NCI-H1105 (cell line): ENCODE data around the gene RPLP2.

Experiments used
- DNase-seq: peaks from one replicate; lab custom pipeline; 2025; lab: John Stamatoyannopoulos, UW

Gene RPLP2

DNA sequence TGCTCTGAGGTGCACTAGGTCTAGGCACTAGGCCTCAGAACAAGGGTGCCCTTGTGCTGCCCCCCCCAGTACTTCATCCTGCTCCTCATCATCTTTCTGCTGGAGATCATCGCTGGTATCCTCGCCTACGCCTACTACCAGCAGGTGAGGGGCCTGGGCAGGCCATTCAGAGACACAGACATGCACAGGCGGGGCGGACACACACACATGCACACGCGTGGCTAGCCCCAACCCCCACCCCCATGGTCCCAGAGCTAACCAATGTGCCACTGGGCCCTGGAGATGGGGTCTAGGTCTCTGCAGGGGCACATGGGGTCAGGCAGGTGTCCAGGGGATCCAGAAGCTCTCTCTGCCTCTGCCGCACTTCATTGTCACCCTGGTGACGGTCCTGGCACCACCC is 26.9 kb downstream of the RPLP2 start:
- DNase-seq = no peak

GRCh38 chr11:837189-837989 is 27.6 kb downstream of the RPLP2 start:
- no peak for DNase-seq

- no peak for DNase-seq
These were observed 28.2 kb downstream of the RPLP2 start for GRCh38 chr11:837990-838307.

GRCh38 chr11:838441-839279 is 28.9 kb downstream of the RPLP2 start:
- no peak for DNase-seq

DNA sequence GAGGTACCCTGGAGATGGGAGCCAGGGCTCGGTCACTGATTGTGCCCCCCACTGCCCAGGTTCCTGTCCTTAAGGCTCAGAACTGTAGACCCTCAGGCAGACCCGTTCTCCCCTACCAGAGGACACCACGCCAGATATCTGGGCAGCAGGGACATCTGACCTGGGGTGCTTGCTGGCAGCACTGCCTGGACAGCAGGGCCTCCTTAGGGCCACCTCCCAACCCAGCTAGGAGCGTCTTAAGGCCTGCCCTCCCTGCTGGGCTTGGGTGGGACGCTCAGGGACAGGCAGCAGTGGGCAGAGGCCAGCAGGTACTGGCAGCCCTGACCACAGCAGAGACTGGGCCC is 29.5 kb downstream of the RPLP2 start:
- DNase-seq = no peak

DNA sequence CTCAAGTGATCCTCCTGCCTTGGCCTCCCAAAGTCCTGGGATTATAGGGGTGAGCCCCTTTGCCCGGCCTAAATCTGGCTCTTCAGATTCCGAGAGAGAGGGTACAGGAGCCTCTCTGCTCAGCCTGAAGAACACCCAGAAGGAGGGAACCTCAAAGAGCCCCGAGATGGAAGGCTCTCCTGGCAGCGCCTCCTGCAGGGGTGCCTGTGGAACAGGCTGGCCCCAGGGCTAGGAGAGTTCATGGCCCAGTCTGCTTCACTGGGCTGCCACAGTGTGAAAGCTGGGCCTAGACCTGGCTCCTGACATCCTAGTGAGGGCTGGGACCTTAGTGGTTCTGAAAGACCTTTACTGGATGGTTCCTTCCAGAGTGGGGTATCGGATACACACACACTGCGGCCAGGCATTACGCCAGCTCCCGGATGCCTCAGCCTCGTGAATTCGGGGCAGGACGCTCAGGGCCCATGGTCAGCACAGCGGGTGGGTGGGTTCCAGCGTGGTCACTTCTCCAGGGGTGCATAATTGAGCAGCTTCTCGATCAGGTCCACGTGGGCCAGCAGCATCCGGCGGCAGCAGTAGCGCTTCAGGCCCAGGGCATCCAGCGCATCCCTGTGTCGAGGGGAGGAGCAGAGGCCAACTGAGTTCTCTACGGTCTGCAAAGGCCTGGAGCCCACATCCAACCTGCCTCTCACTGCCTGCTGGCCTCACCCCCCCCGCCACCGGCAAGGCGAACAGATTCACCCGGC is 30.3 kb downstream of the RPLP2 start:
- no peak for DNase-seq

DNA sequence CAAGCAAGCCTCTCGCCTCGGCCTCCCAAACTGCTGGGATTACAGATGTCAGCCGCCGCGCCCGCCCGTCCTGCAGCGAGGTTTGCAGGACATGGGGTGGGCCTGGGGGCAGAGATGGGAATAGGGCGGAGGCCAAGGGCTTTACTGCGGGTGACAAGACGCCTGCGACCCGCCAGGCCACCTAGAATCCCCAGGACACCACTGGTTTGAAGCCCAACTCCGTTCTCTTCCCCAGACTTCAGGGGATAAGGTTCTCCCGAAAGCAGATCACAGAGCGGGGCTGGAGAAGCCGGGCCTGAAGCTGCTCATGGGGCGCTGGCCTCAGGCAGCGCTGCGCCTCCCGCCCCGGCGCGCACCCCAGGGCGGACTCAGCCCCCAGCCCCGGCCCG is 32.2 kb downstream of the RPLP2 start:
- DNase-seq = no peak

DNA sequence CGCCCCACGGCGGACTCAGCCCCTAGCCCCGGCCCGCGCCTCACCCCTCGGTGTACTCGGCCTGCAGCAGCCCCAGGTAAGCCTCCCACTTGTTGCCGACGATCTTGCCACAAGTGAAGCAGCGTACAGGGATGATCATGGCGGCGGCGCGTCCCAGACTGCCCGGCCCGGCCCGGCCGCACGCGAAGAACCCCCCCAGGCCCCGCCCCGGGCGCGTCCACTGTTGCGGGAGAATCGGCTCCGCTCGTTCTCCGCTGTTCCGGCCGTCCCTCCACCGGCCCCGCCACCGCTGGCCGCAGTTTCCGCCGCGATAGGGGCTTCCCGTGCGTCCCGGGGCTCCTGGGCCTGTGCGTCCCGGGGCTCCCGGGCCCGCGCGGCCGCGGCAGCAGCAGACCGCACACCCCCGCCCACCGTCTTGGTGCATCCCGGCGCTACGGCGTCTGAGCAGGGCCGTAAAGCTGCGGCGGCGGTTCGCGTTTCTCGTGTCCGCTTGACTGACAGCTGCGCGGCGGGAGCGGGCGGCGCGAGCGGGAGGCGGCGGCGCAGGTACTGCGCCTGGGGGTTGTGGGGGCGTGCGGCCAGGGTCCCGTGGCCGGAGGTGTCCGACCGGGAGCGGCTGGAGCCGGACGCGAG is 32.7 kb downstream of the RPLP2 start, which contains the start of the genes POLR2L and TSPAN4:
Gene POLR2L, minus strand, starts transcription at position 160 of the 633 bp plus-strand sequence. Its CDS starts 21 bp downstream, at position 139.
Gene TSPAN4, plus strand, starts transcription at position 483 of the 633 bp plus-strand sequence. CDS start 7,453 bp downstream, outside the sequence.
- DNase-seq = peak; percentile 83

GRCh38 chr11:843086-843734 is 33.4 kb downstream of the RPLP2 start:
- no peak for DNase-seq

DNA sequence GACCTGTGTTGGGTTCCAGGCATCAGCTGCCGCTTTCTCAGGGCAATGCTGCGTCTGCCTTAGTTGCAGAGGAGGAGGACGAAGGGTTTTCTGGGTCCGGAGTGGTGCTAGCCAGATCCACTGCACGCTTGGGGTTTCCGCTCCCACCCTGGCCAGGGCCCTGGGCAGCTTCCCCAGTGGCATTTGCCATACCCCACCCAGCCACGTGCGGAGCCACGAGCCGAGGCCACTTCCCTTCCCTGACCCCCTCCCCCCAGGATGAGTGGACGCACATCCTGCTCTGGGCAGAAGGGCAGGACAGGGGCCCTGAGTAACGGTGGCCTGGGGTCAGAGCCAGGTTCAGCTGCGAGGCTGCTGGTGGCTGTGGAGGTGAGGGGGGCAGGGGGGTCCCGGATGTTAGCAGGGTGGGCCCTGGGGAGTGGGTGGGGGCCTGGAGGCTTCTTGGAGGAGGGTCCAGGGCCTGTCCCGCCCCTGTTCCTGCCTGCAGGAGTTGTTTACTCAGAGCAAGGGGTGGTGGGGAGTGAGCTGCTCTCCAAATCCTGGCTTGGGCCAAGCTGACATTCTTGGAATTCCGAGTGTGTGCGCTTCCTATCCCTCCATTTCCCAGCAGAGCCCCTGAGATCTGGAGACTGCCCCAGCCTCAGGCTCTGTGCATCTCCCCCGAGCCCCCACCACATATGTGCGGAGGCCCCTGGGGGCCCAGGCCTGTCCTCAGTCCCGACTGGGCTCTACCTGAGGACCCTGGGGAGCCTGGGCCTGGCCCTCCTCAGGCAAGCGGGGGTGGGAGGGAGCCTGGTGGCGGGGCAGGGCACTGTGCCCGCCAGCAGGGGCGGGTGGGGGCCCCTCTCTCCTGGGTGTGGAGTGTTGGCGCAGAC is 34.3 kb downstream of the RPLP2 start:
- DNase-seq = no peak

DNA sequence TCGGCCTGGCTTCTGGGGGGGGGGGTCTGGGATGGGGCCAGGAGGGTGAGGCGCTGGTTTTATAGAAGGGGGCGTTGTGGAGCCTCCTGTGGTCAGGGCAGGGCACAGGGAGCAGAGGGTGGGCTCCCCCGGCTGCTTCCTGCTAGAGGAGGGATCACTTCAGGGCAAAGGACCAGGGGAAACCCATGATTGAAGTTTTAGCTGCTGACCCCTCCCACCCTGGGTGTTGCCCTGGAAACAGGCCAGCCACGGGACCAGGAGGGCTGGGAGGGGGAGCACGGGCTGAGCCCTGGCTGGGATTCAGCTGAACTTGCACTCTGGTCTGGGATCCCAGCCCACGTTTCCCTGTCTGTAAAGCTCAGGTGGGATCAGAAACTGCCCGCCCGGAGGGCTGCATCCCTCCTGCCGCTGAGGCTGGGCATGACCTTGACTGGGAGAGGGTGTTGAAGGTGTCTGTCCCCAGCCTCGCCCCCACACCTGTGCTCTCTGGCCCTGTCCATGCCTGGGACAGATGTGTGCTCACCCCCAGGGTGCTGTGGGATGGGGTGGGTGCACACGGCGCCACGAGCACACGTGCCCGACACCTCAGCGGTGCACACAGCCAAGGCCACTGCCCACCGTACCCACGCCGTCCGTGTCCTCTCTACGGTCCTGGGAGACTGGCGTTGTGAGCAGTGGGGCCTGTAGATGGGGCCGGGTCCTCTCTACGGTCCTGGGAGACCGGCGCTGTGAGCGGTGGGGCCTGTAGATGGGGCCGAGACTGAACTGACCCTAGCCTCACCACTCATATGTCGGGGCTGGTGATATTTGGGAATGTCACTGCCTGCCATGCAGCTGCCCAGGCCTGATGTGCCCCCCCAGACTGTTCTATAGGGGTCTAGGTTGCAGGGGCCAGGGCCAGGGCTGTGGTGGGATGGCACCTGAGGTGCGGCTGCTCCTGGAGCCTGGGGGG is 35.2 kb downstream of the RPLP2 start:
- no peak for DNase-seq

- no peak for DNase-seq
These were observed 36.2 kb downstream of the RPLP2 start for GRCh38 chr11:845872-846495.

DNA sequence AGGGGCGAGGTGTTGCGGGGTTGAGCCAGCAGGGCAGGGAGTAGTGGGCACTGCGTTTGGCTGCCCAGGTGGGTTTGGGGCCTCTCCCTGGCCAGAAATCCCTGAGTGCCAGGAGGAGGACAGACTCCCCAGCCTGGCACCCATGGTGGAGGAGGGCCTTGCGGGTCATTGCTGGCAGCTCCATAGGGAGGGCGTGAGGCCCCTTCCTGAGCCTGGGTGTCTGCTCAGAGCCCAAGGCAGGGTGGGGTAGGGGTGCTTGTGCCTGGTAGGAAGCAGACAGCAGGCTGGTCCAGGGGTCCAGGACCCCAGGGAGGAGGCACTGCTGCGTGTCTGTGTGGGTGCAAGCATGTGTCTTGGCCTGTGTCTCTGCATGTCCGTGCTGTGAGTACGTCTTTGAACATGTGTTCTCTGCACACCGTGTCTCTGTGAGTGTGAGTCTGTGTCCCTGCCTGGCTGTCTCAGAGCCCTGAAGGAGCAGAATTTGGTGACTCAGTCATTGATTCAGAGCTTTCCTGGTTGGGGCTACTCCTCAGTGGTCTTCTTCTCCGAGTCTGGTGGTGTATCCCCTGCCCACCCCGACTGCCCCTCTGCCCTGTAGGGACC is 36.8 kb downstream of the RPLP2 start:
- no peak for DNase-seq

- DNase-seq = no peak
These were observed 38.1 kb downstream of the RPLP2 start for GRCh38 chr11:847876-848275.

DNA sequence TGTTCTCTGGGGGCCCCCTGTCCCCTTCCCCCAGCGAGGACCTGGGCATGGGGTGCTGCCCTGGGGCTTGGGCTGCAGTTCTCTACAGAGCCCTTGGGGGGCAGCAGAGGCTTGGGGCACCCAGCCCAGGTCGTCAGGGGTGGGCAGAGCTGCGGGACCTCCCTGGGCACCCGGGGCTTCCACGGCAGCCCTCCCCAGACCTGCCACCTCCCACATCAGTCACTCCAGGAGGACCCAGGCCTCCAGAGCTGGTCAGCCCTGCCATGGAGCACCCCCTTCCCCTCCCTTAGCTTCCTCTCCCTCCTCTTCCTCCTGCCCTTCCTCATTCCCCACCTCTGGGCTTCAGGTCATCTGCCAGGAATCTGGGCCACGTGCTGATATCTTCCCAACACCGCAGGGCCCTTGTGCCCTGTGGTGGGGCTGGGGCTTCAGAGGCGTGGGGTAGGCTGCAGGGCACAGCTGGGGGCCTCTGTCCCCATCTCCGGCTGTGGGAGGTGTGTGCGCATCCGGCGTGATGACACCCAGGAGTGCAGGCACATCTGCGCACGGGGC is 38.7 kb downstream of the RPLP2 start:
- DNase-seq = peak; percentile 24

DNA sequence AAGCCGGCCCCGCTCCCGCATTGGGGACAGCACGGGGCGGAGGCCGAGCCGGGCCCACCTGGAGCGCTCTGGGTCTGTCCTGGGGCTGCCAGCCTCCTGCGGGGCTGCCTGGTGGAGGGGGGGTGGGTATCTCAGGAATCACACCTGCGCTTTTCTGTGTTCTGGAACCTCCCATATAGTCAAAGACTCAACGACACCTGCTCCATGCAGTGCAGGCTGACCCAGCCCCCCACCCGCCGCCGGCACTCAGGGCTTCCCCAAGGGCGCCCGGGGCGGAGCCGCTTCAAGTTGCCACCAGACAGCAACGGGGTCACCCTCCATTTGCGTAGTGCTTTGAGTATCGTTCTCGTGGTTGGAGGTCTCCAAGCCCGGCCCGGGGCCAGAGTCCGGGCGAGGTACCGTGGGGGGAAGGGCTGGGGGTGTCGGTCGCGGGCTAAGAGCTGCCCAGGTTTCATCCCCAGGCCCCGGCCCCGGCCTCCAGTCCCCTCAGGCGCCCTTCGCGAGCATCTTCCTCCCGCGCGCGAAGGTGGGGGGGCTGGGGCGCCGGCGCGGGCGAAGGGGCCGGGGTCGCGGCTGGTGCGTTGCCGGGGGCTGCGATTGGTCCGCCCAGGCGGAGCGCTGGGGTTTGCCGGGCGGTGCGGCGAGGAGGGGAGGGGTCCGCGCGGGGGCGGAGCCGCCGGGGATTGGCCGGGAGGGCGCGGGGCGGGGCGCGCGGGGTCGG is 39.5 kb downstream of the RPLP2 start:
- peak; percentile 79 for DNase-seq

DNA sequence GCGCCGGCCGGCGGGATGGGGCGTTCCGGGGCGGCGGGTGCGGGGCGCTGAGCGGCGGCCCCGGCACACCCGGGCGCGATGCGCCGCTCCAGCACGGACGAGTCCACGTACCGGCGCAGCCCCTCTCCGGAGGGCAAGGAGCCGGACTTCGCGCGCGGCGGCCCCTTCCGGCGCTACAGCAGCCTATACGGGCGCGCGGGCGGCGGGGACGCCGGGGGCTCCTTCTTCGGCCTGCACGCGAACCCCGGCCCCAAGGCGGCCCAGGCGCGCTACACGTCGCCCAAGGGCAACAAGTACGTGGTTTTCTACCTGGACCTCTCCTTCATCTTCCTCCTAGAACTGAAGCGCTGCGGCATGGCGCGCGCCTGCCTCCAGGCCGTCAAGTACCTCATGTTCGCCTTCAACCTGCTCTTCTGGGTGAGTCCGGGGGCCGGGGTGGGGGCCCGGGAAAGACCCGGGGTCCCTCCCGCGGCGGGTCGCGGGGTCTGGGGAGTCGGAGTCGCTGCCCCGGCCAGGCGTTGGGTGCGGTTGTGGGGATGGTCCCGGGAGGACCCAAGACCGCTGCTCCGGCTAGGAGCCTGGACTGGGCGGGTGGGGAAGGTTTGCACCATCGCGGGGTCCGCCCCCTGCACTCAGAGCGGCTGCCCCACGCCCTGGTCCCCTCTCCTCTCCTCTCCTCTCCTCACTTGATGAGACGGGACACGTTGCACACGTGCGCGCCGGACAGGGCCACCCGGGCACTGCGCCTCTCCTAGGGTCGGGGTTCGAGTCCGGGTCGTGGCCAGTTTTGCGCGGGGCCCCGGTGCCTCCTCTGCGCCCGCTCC is 40.4 kb downstream of the RPLP2 start:
- peak; percentile 16 for DNase-seq
